ENCODE measurements around the gene FBXL7. TPM values are rescaled to one million over a fixed set of nuclear protein-coding genes. Genes with fewer than 3 reads are reported as not detected.

Gene FBXL7
- total and polyA plus RNA-seq, 12 donors, result 8.7 to 33.4 (median 23.5) TPM

DNA sequence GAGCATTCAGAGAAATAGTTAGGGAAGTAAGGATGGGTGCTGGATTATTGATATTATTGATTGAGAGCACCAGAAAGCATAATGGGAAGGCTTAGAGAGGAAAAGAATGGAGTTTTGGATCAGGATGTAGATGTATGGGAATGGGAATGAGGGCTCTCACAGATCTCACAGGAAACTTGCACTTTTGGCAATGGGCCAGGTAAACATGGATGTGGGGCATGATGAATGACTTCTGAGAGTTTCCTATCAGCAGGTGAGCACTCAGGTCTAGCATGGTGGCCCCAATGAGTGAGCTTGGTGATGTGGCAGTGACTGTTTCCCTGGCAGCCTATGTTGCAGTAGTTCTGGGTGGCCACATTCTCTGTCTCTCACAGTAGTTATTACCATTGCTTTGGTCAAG lies 283.8 kb downstream of the FBXL7 start:
- peaks cover 0 to 36% (median 23%) of the 10 kb centered on the region in 9 donors for H3K4me1 ChIP-seq
- H3K9me3 ChIP-seq, result no peaks in the 10 kb centered on the region
- TF ChIP-seq CTCF (IDR thresholded peaks at IDR 0.05), result no peak
- H3K27ac ChIP-seq, result no peak overlapping the region
- no peaks in the 10 kb centered on the region for H3K27me3 ChIP-seq
- ATAC-seq (no peak), DNase-seq (no peak)
- no peak overlapping the region for H3K4me3 ChIP-seq
- H3K36me3 ChIP-seq, result no peaks in the 10 kb centered on the region
- intact Hi-C loops (cut with DNase I), result loop anchor here in 1 of 10 donors (10.0 kb wide), 1 partner anchor 279 kb away; the partner anchor contains the start of gene FBXL7

- Histone ChIP-seq H3K36me3 (no peaks in the 10 kb centered on the region), H3K27ac (peak overlapping the region in 2 of 10 donors; percentile 8 to 66), H3K4me3 (no peak overlapping the region), H3K4me1 (peaks cover 0 to 46% (median 27%) of the 10 kb centered on the region in 9 donors), H3K9me3 (no peaks in the 10 kb centered on the region), H3K27me3 (no peaks in the 10 kb centered on the region)
- no peak for ATAC-seq
- no peak for TF ChIP-seq CTCF (IDR thresholded peaks at IDR 0.05)
- intact Hi-C loops (cut with DNase I), result loop anchor here in 1 of 10 donors (10.0 kb wide), 1 partner anchor 281 kb away; the partner anchor contains the start of gene FBXL7
- 75 to 80% methylated on average over 5 of the region's 5 CpGs for WGBS, 2 donors
- DNase-seq, result no peak
Observed at GRCh38 chr5:15785531-15785981, 285.6 kb downstream of the FBXL7 start.

GRCh38 chr5:15786326-15786725 lies 286.3 kb downstream of the FBXL7 start:
- no peak for TF ChIP-seq CTCF (IDR thresholded peaks at IDR 0.05)
- Histone ChIP-seq H3K4me1 (peaks cover 0 to 54% (median 35%) of the 10 kb centered on the region in 9 donors), H3K9me3 (no peaks in the 10 kb centered on the region), H3K36me3 (no peaks in the 10 kb centered on the region), H3K27me3 (no peaks in the 10 kb centered on the region), H3K27ac (peak overlapping the region in 3 of 10 donors; percentile 8 to 66 (median 10)), H3K4me3 (no peak overlapping the region)
- DNase-seq (no peak), ATAC-seq (no peak)
- intact Hi-C loops (cut with DNase I), result loop anchor here in 1 of 10 donors (10.0 kb wide), 1 partner anchor 282 kb away; the partner anchor contains the start of gene FBXL7

- ATAC-seq, result peak in 6 of 8 donors; percentile 57 to 73 (median 66)
- intact Hi-C loops (cut with DNase I), result loop anchor here in 1 of 10 donors (10.0 kb wide), 1 partner anchor 282 kb away; the partner anchor contains the start of gene FBXL7
- no peaks in the 10 kb centered on the region for H3K27me3 ChIP-seq
- TF ChIP-seq CTCF (IDR thresholded peaks at IDR 0.05), result no peak
- 53 to 56% methylated on average over 5 of the region's 5 CpGs for WGBS, 2 donors
- peaks cover 0 to 60% (median 38%) of the 10 kb centered on the region in 9 donors for H3K4me1 ChIP-seq
- no peaks in the 10 kb centered on the region for H3K9me3 ChIP-seq
- peak in 1 of 2 donors; percentile 21 for DNase-seq
- H3K4me3 ChIP-seq, result peak overlapping the region in 1 of 10 donors; percentile 3
- H3K36me3 ChIP-seq, result no peaks in the 10 kb centered on the region
- peak overlapping the region in 8 of 10 donors; percentile 8 to 66 (median 34) for H3K27ac ChIP-seq
Observed at GRCh38 chr5:15786884-15787283, 286.9 kb downstream of the FBXL7 start.

Data from heart right ventricle (tissue), 16 donors.